ENCODE measurements around the gene PCNX4.
"Not testable (repeated sequence)": the region's sequence is repeated elsewhere in the genome, so short reads cannot be mapped to it uniquely, and the experiment has no call there.

PCNX4 gene

DNA sequence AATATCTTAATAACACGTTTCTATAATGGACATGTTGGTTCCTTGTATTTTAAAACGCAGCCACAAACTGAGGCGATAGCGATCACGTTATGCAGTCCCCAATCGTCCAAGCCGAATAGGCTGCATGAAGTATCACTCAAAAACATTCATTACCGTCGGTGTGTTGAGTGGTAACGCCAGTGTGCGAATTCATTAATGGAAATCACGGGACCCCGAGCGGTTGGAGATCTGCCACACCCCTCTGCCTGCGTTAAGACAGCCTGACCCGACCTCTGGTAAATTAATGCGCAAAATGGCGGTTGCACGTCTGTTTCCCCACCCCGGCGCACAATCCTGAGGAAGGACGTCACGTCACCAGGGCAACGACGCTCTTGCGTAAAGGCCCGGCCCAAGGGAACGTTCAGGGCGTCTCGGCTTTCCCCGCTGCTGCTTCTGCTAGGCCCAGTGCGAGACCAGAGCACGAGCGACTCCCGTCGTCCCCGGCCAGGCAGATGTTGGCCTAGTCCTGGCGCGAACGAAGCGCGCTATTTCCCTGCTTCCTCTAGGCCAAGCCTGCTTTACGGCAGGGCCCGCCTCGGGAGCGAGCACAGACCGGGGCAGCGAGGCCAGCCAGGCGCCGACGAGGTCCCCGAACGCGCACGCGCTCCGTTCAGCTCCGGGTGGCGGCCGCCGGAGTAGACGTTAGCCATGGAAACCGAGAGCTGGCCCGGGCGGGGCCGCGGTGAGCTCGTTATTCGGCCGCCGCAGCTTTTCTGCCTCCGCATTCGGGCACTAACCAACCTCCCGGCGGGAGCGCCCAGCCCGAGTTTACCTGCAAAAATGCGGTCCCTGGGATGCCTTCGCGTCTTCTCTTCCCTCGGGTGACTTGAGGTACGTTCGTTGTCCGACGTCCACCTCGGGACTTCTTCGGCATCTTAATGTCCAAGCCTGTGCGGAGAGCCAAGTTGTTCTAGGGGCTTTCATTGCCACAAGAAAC is at the start of gene PCNX4:
TSS of gene PCNX4 (plus strand) at position 374 of the 976 bp plus-strand sequence. CDS start 15,716 bp downstream, outside the sequence.
- peak; percentile 90 for DNase-seq

DNA sequence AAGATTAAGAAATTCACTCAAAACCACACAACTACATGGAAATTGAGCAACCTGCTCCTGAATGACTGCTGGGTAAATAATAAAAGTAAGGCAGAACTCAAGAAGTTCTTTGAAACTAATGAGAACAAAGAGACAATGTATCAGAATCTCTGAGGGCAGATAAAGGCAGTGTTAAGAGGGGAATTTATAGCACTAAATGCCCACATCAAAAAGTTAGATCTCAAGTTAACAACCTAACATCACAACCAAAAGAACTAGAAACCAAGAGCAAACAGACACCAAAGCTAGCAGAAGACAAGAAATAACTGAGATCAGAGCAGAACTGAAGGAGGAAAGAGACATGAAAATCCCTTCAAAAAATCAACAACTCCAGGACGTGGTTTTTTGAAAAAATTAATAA is 43.7 kb upstream of the PCNX4 start:
- DNase-seq: not testable (repeated sequence)

DNA sequence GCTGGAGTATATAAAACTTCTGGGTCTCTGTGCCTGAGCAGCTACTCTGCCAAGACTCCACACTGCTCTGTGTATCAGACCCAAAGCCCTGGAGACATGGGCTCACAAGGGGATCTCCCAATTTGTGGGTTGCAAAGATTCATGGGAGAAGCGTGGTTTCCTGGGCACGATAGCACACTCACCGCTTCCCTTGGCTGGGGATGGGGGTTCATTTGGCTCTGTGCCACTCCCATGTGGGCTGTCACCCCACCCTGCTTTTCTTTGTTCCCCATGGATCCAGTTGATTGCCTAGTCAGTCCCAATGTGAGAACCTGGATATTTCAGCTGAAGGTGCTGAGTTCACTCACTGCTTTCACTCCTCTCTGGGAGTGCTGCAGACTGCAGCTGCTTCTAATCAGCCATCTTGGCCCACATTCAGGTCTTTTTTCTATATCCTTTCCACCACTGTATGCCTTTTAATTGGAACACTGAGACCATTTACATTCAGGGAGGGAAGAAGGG is 40.0 kb upstream of the PCNX4 start:
- no peak for DNase-seq

DNA sequence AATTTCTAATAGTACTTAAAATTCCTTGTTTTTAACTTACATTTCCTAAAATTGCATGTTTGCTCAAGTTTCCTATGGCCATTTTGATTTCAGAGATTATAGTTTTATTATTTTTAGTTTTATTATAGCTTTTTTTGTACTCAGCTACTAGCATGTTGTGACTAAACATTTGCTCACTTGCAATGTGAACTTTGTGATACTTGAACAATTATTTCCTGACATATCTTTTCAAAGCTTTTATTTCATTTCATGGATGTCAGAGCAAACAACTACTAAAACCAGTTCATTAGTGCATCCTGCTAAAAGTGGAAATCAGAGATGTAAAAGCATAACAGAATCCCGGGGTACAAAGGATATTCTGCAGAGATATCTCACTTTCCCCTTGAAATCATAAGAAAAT is 33.6 kb upstream of the PCNX4 start:
- DNase-seq: no peak

DNA sequence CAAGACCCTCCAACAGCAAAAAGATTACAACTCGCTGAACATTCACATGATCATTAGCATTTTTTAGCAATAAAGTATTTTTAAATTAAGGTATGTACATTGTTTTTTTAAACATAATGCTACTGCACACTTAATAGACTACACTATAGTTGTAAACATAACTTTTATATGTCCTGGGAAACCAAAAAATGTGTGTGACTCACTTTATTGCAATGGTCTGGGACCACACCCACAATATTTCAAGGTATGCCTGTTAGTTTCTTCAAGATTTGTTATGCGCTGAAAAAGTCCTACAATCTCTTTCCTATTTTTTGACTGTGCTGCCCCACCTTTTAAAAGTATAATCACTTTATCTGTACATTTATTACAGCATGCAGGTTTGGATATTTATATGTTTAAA is 30.4 kb upstream of the PCNX4 start:
- no peak for DNase-seq

DNA sequence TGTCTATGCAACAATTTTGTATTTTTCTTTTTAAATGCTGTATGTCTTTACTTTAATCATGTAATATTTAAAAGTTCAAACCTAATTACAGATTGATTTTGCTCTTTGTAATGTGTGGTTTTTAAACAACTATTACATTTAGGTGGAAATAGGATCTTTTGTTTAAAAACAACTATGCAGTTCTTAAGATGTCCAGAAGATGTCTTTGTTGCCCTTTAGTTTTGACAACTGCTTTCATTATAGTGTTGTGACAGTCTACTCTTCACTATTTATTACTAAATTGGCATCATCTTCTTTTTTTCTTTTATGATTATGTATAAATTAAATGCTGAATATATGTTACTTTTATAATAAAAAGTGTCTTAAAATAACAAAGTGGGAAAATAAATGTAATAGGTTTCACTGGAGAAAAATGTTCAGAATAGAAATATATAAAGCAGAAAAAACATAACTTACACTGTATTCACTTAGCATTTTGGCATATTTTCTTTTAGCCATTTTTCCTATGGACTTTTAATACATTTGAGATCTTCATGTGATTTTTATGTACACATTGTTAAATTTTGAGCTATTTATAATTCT is 27.1 kb upstream of the PCNX4 start:
- DNase-seq: no peak

DNA sequence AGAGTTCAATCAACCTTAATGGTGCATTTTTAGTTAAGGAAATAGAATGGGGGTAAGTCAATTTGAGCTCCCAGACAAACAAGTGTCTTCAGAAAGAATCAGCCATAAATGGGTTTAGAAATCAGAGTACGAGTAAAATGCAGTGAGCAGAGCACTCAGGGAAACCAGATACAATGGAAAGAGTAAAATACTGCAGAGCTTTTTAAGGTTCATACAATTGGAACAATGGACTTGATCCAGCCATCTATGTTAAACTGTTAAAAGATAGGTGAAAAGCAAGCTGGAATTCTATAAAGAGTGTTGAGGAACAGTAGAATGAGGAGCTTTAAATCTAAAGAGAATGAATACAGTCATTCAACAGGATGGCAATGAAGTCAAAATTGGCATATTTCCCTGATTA is 23.8 kb upstream of the PCNX4 start:
- no peak for DNase-seq

DNA sequence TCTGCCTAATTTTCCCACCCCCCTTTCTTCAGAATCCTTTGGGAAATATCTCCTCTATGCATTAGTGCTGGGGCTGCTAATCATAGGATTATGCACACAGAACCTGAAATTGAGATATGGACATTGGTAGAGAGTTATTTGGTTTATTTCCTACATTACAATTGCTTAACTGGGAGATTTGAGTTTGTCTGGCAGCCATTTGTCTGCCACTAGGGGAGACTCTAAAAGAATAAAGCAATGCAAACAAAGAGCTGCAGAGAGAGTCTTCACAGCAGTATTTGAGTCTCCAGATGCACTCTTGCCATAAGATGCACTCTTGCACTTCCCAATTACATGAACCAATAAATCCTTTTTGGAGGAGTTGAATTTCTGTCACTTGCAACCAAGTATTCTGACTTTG is 12.0 kb upstream of the PCNX4 start:
- no peak for DNase-seq

DNA sequence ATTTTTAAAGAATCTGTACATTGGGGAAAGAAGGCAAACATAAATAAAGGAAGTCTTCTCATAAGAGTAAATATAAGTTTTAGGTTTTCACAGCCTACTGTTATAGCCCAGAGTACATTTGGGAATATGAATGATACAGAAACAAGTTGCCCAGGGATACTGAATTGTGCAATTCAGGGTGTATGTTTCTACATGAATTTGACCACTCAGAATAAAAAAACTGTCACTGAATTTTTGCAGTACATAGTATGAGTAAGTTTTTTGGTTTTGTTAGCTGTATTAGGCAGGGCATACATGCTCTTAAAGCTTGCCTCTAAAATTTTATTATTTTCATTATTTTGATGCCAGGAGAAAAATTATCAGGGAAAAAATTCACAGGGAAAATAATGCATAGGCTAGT is 6.6 kb upstream of the PCNX4 start:
- no peak for DNase-seq

DNA sequence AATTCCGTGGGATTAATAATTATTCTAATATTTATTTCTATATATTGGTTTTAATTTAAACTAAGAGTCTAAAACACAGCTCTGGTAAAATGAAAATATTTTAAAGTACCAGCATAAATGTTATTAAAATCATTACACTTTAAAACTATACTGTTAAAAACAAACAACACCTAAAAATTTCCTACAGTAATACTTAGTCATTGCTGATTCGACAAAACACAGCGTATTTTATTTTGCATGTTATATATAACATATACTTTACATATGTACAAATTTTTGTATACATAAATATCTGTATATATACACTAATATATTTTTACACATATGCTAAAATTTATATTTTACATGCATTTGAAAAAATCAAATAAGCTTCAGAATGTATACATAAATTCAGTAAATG is 6.0 kb upstream of the PCNX4 start:
- DNase-seq: no peak

DNA sequence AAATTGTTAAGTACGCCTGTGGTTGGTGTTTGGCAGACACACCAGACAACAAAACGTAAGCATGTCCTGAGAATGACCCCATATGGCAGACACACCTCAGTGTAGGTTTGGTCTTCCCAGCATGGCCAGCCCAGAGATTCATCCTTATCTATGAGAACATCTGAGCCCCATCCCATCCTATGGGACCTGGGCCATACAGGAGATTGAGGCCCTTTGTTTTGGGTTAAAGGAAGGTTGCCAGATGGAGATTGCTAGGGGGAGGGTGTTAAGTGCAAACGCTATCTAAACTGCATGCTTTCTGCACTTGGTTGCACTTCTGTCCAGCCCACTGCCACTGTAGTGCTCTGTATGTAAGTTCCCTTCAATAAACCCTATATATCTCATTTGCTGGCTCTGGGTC is 4.1 kb upstream of the PCNX4 start:
- DNase-seq: no peak

DNA sequence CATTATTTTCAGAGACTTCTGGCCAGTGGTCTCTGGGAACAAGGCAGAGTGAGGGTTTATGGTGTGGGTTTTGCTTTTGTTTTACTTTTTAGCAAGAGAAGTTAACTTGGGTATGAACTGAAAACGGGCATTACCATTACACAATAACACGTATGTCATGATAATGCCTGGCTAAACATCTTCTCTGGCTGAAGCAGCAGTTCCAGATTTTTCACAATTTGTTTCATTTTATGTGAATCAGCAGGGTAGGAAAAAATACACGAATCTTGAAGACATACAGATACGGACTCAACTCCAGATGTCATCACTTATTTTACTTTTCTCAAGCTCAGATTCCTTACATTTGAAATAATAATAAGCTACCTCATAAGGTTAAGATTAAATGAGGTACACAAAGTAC is 2.5 kb upstream of the PCNX4 start:
- no peak for DNase-seq

DNA sequence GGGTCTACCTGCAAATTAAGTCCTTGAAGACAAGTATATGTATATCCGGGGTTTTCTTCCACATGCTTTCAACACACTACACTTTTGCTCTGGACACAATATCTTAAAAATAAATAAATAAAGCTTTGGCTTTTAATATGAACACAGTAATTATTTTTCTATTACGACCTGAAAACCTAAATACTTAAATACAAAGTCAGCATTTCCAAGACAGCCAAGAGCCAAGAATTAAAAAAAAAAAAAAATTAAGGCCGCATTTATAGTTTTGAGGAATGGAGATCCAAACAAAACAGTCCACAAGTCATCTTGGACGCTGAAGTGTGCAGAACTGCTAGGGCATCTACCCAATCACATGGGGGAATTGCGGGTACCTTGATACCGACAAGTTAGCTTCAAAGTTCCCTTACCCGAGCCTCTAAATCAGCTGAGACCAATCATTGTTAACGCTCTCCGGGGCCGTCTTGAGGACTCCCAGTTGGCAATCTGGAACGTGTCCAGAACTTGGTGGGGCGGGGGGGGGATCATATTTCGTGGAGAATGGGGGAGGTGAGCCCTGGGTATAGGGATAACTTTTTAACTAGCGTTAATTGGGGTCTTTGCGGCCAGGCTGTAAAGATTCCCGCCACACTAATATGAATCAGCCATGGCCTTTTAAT is 731 bp upstream of the PCNX4 start:
- no peak for DNase-seq

DNA sequence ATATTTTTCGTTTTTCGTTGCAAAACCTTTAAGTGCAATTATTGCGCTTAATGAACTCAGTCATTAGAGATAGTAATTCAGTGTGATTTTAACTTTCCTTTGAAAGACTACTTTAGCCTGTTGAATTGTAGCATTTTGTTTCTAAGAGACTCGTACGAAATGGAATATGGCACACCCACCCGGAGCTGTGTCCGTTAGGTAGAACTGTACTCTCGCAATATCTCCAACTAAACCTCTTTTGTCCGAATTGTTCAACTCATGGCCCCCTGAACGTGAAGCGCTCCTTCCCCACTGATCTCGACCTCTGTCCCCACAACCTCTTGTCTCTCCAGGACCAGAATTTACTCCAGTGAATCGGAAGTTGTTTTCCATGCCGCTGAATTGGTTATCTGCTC is 800 bp downstream of the PCNX4 start:
- DNase-seq: no peak

DNA sequence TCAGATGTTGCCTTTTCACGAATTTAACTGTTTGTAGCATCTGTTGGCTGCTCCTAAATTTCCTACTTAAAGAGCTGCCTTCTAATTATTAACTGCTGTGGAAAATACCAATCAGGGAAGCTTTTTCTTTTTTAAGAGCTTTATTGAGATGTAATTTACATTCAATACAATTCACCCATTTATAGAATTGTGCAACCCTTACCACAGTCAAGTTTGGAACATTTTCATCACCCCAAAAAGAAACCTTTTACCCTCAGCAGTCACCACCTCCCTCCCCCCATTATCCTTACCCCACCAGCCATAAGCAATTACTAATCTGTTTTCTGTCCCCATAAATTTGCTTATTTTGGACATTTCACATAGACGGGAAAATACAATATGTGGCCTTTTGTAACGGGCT is 1.4 kb downstream of the PCNX4 start:
- DNase-seq: no peak

DNA sequence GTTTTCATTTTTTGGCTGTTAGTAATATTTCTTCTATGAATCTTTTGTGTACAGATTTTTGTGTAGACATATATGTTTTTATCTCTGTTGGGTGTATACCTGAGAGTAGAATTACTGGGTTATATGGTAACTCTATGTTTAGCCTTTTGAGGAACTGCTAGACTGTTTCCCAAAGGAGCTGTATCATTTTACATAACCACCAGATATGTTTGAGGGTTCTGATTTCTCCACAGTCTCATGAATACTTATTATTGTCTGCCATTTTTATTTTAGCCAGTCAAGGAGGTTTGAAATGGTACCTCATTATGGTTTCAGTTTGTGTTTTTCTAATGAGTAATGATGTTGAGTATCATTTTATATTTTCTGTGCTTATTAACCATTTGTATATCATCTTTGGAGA is 1.9 kb downstream of the PCNX4 start:
- no peak for DNase-seq

DNA sequence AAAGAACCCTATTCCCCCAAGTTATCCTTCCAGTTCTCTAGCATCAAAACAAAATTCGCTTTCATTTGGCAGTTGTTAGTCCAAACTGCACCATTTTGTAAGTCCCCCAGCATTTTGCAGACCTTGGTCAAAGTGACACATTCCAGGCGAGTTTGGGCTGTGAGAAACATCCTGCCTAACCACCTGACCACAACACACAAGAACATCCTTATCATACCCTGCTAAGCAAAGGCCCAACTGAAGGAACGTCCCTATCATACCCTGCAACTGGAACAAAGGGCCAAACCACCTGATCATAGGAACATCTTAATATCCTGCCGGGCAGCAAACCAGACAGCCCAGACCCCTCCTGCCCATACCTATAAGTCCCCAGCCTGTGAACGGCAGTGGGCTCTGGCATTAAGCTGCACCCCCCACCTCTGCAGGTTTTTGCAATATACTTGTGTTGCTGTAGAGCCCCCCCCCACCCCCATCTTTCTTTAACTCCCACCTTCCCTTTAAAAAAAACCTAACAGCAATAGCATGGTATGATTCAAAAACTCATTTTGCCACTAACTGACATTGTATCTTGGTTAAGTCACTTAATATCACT is 2.7 kb downstream of the PCNX4 start:
- no peak for DNase-seq

DNA sequence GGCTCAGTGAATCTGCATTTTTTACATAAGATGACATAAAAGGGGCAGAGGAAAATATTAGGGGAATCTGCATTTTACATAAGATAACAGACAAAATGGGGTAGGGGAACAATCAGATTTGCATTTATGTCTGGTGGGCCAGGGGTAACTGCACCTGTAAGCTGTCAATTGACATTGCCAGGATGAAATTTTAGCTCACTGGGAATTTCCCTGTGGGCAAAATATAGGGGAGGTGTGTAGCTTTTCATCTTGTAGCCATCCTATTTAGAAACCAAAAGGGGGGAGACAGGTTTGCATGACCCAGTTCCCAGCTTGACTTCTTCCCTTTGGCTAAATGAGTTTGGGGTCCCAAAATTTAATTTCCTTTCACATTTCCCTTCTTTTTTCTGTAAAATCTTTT is 3.5 kb downstream of the PCNX4 start:
- DNase-seq: no peak

DNA sequence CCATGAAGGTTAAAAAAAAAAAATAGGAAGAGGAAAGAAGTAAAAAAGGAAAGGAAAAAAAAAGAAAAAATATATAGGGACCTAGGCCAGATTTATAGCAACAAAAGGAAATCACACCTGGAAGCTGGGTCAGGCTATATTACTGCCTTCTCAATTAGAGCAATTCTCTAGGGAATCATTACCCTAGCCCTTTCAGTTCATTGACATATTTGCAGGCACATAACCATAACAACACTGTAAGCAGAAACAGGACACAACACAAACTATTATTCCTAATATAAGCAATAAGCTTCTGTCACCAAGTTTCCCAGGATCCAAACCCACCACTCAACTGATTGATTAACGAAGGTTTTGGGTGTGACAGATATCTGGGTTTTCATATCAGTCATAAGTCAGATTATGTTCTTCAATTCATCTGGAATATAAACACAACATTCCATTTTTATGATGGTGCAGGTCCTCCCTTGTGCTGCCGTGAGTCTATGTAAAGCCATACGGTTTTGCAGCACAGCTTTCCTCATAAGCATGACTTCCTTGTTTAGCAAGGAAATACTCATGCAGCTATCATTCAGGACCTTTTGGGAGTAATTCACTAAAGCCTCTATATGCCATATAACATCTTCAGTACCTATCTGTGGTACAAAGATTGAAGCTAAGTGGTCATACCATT is 4.2 kb downstream of the PCNX4 start:
- no peak for DNase-seq

DNA sequence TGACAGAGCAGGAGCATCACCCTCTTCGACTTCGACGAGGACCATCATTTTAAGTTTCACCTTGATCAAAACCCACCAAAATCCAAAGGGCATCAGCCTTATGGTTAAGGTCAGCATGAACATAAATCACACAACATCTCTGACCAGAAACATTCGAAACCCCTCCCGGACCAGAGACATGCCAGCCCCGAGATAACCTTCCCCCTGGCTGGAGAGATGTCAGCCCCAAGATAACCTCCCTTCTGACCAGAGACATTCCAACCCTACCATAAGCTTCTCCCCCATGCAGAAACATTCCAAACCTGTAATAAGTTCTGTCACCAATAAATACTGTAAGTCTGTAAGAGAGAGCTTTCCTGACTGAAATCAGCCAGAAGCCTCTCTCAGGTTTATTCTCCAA is 6.3 kb downstream of the PCNX4 start:
- DNase-seq: no peak

DNA sequence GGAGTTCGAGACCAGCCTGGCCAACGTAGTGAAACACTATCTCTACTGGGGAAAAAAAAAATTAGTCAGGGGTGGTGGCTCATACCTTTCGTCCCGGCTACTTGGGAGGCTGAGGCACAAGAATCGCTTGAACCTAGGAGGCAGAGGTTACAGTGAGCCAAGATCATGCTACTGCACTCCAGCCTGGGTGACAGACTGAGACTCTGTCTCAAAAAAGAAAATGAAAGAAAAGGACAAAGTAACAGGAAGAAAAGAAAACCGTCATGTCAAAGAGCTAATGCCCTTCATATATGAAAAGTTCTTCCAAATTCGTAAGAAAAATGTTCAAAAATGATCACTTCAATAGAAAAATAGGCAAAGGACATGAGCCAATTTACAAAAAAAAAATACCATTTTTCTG is 8.1 kb downstream of the PCNX4 start:
- not testable (repeated sequence) for DNase-seq

DNA sequence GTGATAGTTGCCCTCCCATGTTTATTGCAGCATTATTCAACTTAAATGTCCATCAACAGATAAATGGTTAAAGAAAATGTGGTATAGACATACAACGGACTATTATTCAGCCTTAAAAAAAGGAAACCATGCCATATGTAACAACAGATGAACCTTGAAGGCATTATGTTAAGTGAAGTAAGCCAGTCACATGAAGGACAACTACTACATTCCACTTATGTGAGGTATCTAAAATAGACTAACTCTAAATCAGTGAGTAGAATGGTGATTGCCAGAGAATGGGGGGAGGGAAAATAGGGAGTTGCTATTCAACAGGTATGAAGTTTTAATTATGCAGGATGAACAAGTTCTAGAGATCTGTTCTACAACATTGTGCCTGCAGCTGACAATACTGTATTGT is 10.1 kb downstream of the PCNX4 start:
- DNase-seq: no peak

DNA sequence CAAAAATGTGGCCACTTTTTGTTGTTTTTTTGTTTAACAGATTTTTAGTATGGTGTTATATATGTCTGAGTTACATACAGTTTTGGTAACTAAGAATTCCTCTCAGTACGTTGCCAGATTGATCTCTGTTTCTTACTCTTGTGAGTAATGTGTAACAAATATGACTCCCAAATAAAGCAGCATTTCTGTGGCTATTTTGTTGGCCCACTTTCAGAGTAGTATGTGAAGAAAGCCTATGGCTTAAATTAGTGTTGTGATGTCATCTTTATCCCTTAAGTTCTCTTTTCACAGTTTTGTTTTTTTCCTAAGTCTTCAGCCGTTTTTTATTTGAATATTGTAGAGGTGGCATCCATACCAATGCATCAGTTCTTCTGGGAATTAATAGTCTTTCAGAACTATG is 10.7 kb downstream of the PCNX4 start:
- no peak for DNase-seq

All from activated gamma-delta T cell treated with Interleukin-2 at 50 U/mL for 16 hours (primary cell).